ENCODE data around the gene CHCHD1. TPM values are rescaled to one million over a fixed set of nuclear protein-coding genes. Genes with fewer than 3 reads are reported as not detected.
A peak's percentile ranks its signal among the peaks of the same experiment; 100 is the strongest.

CHCHD1 gene
- total RNA-seq, 1 experiment from 2014 or later, result 238 TPM

- Histone ChIP-seq H3K9me3 (ENCODE audit: low read length) (no peaks in the 10 kb centered on the region), H3K9me2 (replicated peaks; ENCODE audit: low read length) (no peaks in the 10 kb centered on the region), H3F3A (ENCODE audit: low read length, unreplicated experiment) (peaks cover 6% of the 10 kb centered on the region), H3K4me3 (ENCODE audit: low read length) (no peak overlapping the region), H4K20me1 (ENCODE audit: low read length) (peaks cover 6% of the 10 kb centered on the region; the same call in 1 of the 2 replicates), H3K9ac (ENCODE audit: low read length) (no peak overlapping the region), H3K4me1 (ENCODE audit: insufficient read depth, low read length) (peaks cover 39% of the 10 kb centered on the region), H3K4me2 (ENCODE audit: low read length) (no peak overlapping the region), H3K36me3 (ENCODE audit: low read depth, low read length) (peaks cover 51% of the 10 kb centered on the region), H3K27ac (ENCODE audit: low read length) (no peak overlapping the region), H2AFZ (ENCODE audit: low read length) (no peak overlapping the region), H3K27me3 (ENCODE audit: low read length) (no peaks in the 10 kb centered on the region), H3K79me2 (ENCODE audit: low read length) (no peaks in the 10 kb centered on the region)
- no TSS peak for BruUV-seq (replicated peaks)
- POLR2A ChIA-PET (ENCODE audit: unreplicated experiment), result no interaction called here
- ATAC-seq, result no peak
- intact Hi-C loops (cut with micrococcal nuclease), result no loop called here
- CTCF ChIA-PET, result interaction anchor here (0.6 kb wide), 1 partner anchor 258 kb away, joined by 3 read pairs; no protein-coding TSS in a partner anchor
- no peak for DNase-seq
- TF ChIP-seq EZH2 (IDR thresholded peaks at IDR 0.05; ENCODE audit: low read length, unreplicated experiment) (no peak), CTCF (conservative IDR thresholded peaks at IDR 0.05; ENCODE audit: low read depth, low read length) (no peak), EZH2phosphoT487 (IDR thresholded peaks at IDR 0.05; ENCODE audit: borderline replicate concordance, low read length) (no peak)
Observed at GRCh38 chr10:73824146-73824725, 42.4 kb downstream of the CHCHD1 start.

GRCh38 chr10:73827346-73828089 is 45.7 kb downstream of the CHCHD1 start:
- peaks cover 50% of the 10 kb centered on the region for H3K36me3 ChIP-seq (ENCODE audit: low read depth, low read length)
- intact Hi-C loops (cut with micrococcal nuclease), result no loop called here
- peaks cover 21% of the 10 kb centered on the region for H3K4me1 ChIP-seq (ENCODE audit: insufficient read depth, low read length)
- no peaks in the 10 kb centered on the region for H3K79me2 ChIP-seq (ENCODE audit: low read length)
- H3K27ac ChIP-seq (ENCODE audit: low read length), result peak overlapping the region; percentile 54
- H3K27me3 ChIP-seq (ENCODE audit: low read length), result no peaks in the 10 kb centered on the region
- H4K20me1 ChIP-seq (ENCODE audit: low read length), result peaks cover 5% of the 10 kb centered on the region; the same call in 1 of the 2 replicates
- no peak overlapping the region for H2AFZ ChIP-seq (ENCODE audit: low read length)
- peak overlapping the region; percentile 24 for H3K9ac ChIP-seq (ENCODE audit: low read length)
- peak overlapping the region; percentile 56 for H3K4me2 ChIP-seq (ENCODE audit: low read length)
- CTCF ChIA-PET, result interaction anchor here (0.5 to 2.4 kb wide), 8 partner anchors 8 to 173 kb away, joined by 3 to 16 read pairs (median 3); no protein-coding TSS in a partner anchor
- TF ChIP-seq EZH2phosphoT487 (IDR thresholded peaks at IDR 0.05; ENCODE audit: borderline replicate concordance, low read length), result no peak
- TF ChIP-seq CTCF (conservative IDR thresholded peaks at IDR 0.05; ENCODE audit: low read depth, low read length), result peak; percentile 30; the same call in 1 of the 2 replicates
- no peak for TF ChIP-seq EZH2 (IDR thresholded peaks at IDR 0.05; ENCODE audit: low read length, unreplicated experiment)
- peak; percentile 100 for DNase-seq
- peaks cover 13% of the 10 kb centered on the region for H3F3A ChIP-seq (ENCODE audit: low read length, unreplicated experiment)
- peak overlapping the region; percentile 7 for H3K4me3 ChIP-seq (ENCODE audit: low read length)
- BruUV-seq (replicated peaks), result no TSS peak
- H3K9me2 ChIP-seq (replicated peaks; ENCODE audit: low read length), result no peaks in the 10 kb centered on the region
- POLR2A ChIA-PET (ENCODE audit: unreplicated experiment), result interaction anchor here (0.6 to 1.5 kb wide), 6 partner anchors 17 to 170 kb away, joined by 3 to 4 read pairs (median 3); partner anchors contain the start of gene VCL
- ATAC-seq, result peak; percentile 96
- no peaks in the 10 kb centered on the region for H3K9me3 ChIP-seq (ENCODE audit: low read length)

Data from PC-3 (cell line).